Aorta (tissue), 5 donors: ENCODE data around the gene COA1. TPM values are rescaled to one million over a fixed set of nuclear protein-coding genes. Genes with fewer than 3 reads are reported as not detected.
A peak's percentile ranks its signal among the peaks of the same experiment; 100 is the strongest.
"Not testable (repeated sequence)": the region's sequence is repeated elsewhere in the genome, so short reads cannot be mapped to it uniquely, and the experiment has no call there.

Experiments used
- ATAC-seq: fragments of 200-7000 bp; cut with Tn5 transposase; one replicate; pipeline ENCODE4 v1.9.1; 2022; ENCODE audit warnings: moderate library complexity; ENCODE audit not compliant: low FRiP score
- DNase-seq, 2 donors: peaks; one replicate each; pipeline ENCODE4 v3.0.0-alpha.2; 2020
- H3K27ac ChIP-seq, 2 donors: one replicate each; pipeline ENCODE4 v1.5.1; 2013; ENCODE audit warnings: low read length in 2 of 2, mild to moderate bottlenecking in 2 of 2, moderate library complexity in 2 of 2, control low read depth in 1 of 2, inconsistent platforms in 1 of 2, low read depth in 1 of 2
- H3K27me3 ChIP-seq, 2 donors: one replicate each; pipeline ENCODE4 v1.6.1; 2013; ENCODE audit warnings: control low read depth in 1 of 2, low read length in 1 of 2, mild to moderate bottlenecking in 1 of 2, moderate library complexity in 1 of 2; ENCODE audit not compliant: insufficient read depth in 2 of 2, control insufficient read depth in 1 of 2
- H3K36me3 ChIP-seq, 2 donors: one replicate each; pipeline ENCODE4 v1.6.1; 2013; ENCODE audit warnings: control low read depth in 1 of 2, low read length in 1 of 2, mild to moderate bottlenecking in 1 of 2; ENCODE audit not compliant: insufficient read depth in 2 of 2, control insufficient read depth in 1 of 2
- H3K4me1 ChIP-seq, 2 donors: one replicate each; pipeline ENCODE4 v1.6.1; 2013; ENCODE audit warnings: low read length in 2 of 2, control low read depth in 1 of 2, mild to moderate bottlenecking in 1 of 2, moderate library complexity in 1 of 2; ENCODE audit not compliant: insufficient read depth in 2 of 2, control insufficient read depth in 1 of 2
- H3K4me3 ChIP-seq, 2 donors: one replicate each; pipeline ENCODE4 v1.5.1; 2013; ENCODE audit warnings: low read length in 2 of 2, control low read depth in 1 of 2, mild to moderate bottlenecking in 1 of 2
- H3K9me3 ChIP-seq: one replicate; pipeline ENCODE4 v1.6.1; 2013; ENCODE audit warnings: mild to moderate bottlenecking, low read length; ENCODE audit not compliant: control insufficient read depth
- WGBS, 2 donors: extraction: QIAGEN DNeasy Blood & Tissue Kit; methylation state at CpG; one replicate each; pipeline ENCODE4 v1.1.7; 2013; 5-methylcytosine and 5-hydroxymethylcytosine counted together
- intact Hi-C, 2 donors: fragments of 100-400 bp; cut with DNase I; formaldehyde crosslinking; loops; one replicate each; pipeline versions ENCODE4 v1.14.2 to v1.15.0; 2022
- long read RNA-seq, 2 donors: library from polyadenylated mRNA; unstranded; transcript quantifications; one replicate each; pipeline ENCODE4 v2.0.0, GENCODE V29; 2020 to 2021
- polyA plus RNA-seq, 2 donors: library from polyadenylated mRNA; stranded (reverse); fragments of 200-250 nt; gene quantifications; one replicate each; pipeline ENCODE4 v1.2.3, GENCODE V29; 2013
- total RNA-seq, 2 donors: library from RNA; stranded (reverse); fragmentation: NEBNext Ultra II Directional; extraction: Animal tissue kit (Norgen Biotek cat#: 25700); gene quantifications; one replicate each; pipeline ENCODE4 v1.2.1, GENCODE V29; 2021
- donor health status: healthy with polysubstance abuse.
- donor health status: Bipolar disorder and iron deficiency.
- donor health status: DM: no; HTN: no; CAD: no.
- donor health status: DM: no; HTN: no; CAD: no.
- donor health status: DM: yes; HTN: yes; CAD: no.

The COA1 gene, protein sequence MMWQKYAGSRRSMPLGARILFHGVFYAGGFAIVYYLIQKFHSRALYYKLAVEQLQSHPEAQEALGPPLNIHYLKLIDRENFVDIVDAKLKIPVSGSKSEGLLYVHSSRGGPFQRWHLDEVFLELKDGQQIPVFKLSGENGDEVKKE
- total RNA-seq (10 to 100 TPM; 36.5 to 55.6 TPM), polyA plus RNA-seq (10 to 100 TPM; 47.5 to 57.2 TPM)
- long read RNA-seq, donor 1, partial matches to known transcripts = 10 of 29 reads
- long read RNA-seq, donor 1, other reads (novel, unspliced or antisense) = 15 of 29 reads
- long read RNA-seq, donor 2, partial matches to known transcripts = 3 of 17 reads
- long read RNA-seq, donor 2, other reads (novel, unspliced or antisense) = 11 of 17 reads

DNA sequence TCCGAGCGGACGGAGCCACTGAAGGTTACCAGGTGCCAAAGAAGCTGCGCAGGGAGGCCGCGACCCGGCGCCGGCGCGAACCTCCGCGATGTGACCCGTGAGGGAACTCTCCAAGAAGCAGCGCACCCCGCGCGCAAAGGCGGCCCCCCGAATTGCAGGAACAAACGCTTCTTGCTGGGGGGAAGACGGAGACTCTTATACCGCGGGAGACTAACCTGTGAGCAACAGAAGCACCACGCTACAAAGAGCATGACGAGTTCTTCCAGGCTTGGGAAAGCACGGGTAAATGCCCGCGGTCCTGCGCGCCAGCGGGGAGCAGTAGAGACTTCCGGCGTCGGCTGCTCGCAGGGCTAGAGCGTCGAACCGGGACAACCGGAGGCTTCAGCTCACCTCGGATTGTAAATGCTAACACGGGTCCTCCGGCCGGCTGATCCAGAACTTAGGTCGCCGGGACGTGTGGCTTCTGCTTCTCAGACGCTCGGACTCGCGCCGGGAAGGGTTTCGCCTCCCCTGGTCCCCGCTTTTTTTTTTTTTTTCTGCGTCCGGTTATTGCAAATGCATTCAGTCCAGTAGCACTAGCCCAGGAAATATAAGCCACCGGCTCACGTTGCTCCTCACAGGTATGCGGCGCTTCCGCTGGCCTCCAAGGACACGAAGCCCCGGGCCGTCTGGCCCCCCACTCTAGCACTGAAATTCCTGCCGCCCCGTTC is at the start of gene COA1:
TSS of gene COA1 (minus strand) at position 310 of the 710 bp plus-strand sequence. CDS start 80,909 bp downstream, outside the sequence.
- DNase-seq = peak; percentile 90 to 95
- intact Hi-C loops = loop anchor here in 1 of 2 donors (10.0 kb wide), 1 partner anchor 795 kb away; the partner anchor contains the start of genes MRPL32 and PSMA2

DNA sequence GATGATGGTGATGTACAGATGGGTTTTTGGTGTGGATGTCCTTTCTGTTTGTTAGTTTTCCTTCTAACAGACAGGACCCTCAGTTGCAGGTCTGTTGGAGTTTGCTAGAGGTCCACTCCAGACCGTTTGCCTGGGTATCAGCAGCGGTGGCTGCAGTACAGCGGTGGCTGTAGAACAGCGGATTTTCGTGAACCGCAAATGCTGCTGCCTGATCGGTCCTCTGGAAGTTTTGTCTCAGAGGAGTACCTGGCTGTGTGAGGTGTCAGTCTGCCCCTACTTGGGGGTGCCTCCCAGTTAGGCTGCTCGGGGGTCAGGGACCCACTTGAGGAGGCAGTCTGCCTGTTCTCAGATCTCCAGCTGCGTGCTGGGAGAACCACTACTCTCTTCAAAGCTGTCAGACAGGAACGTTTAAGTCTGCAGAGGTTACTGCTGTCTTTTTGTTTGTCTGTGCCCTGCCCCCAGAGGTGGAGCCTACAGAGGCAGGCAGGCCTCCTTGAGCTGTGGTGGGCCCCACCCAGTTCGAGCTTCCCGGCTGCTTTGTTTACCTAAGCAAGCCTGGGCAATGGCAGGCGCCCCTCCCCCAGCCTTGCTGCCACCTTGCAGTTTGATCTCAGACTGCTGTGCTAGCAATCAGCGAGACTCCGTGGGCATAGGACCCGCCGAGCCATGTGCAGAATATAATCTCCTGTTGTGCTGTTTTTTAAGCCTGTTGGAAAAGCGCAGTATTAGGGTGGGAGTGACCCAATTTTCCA is 49.1 kb upstream of the COA1 start:
- H3K27ac ChIP-seq, H3K4me1 ChIP-seq, intact Hi-C loops, H3K36me3 ChIP-seq, H3K4me3 ChIP-seq, H3K9me3 ChIP-seq, H3K27me3 ChIP-seq, ATAC-seq, DNase-seq: not testable (repeated sequence)
- 93 to 96% methylated on average over 15 of the region's 18 CpGs for WGBS, 2 donors

More for the DNA sequence above, at the start of gene COA1:
- Histone ChIP-seq H3K4me1 (peaks cover 0 to 2% of the 10 kb centered on the region in 2 donors), H3K9me3 (no peaks in the 10 kb centered on the region), H3K36me3 (no peaks in the 10 kb centered on the region), H3K4me3 (peak within 1 kb of the TSS; percentile 89 to 90), H3K27me3 (no peaks in the 10 kb centered on the region), H3K27ac (peak within 1 kb of the TSS; percentile 48 to 83)
- 0 to 1% methylated on average over 66 of the region's 66 CpGs for WGBS, 2 donors
- ATAC-seq = peak; percentile 97

DNA sequence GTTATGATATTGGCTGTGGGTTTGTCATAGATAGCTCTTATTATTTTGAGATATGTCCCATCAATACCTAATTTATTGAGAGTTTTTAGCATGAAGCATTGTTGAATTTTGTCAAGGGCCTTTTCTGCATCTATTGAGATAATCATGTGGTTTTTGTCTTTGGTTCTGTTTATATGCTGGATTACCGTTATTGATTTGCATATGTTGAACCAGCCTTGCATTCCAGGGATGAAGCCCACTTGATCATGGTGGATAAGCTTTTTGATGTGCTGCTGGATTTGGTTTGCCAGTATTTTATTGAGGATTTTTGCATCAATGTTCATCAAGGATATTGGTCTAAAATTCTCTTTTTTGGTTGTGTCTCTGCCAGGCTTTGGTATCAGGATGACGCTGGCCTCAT is 45.9 kb upstream of the COA1 start:
- 98 to 99% methylated on average over 2 of the region's 2 CpGs for WGBS, 2 donors
- H3K4me1 ChIP-seq, ATAC-seq, intact Hi-C loops, H3K27me3 ChIP-seq, H3K27ac ChIP-seq, H3K4me3 ChIP-seq, DNase-seq, H3K9me3 ChIP-seq: not testable (repeated sequence)
- peaks cover 0 to 11% of the 10 kb centered on the region in 2 donors for H3K36me3 ChIP-seq

GRCh38 chr7:43773268-43773667 is 43.9 kb upstream of the COA1 start:
- DNase-seq, H3K4me3 ChIP-seq, H3K9me3 ChIP-seq, H3K27me3 ChIP-seq, H3K4me1 ChIP-seq, H3K27ac ChIP-seq, ATAC-seq, intact Hi-C loops: not testable (repeated sequence)
- H3K36me3 ChIP-seq = peaks cover 0 to 11% of the 10 kb centered on the region in 2 donors
- WGBS, 2 donors = 97 to 100% methylated on average over 4 of the region's 6 CpGs

DNA sequence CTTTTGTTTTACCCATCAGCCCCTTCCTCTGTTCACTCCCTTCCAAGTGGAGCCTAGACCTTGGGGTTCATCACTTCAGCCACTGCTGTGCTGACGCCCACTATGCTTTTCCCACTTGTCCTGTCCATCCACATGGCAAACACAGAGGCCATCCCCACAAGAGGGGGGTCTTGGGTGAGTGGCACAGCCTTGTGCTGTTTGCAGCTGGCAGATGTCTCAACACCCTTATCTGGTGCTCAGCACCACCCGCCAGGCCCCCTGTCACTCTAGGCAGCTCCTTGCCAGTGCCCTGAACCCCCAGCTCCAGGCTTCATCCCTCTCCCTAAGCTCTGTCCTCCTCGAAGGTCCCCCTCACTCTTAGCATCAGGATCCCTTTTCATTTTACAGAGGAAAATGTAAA is 42.2 kb upstream of the COA1 start:
- Histone ChIP-seq H3K36me3 (peaks cover 0 to 11% of the 10 kb centered on the region in 2 donors), H3K4me3 (no peak overlapping the region), H3K4me1 (no peaks in the 10 kb centered on the region), H3K27me3 (no peaks in the 10 kb centered on the region), H3K27ac (no peak overlapping the region), H3K9me3 (no peaks in the 10 kb centered on the region)
- intact Hi-C loops = no loop called here
- ATAC-seq (no peak), DNase-seq (no peak)
- WGBS, 2 donors = 75 to 76% methylated on average over 3 of the region's 3 CpGs

GRCh38 chr7:43771128-43771527 is 41.8 kb upstream of the COA1 start:
- DNase-seq (no peak), ATAC-seq (no peak)
- Histone ChIP-seq H3K36me3 (peaks cover 0 to 11% of the 10 kb centered on the region in 2 donors), H3K9me3 (no peaks in the 10 kb centered on the region), H3K27me3 (no peaks in the 10 kb centered on the region), H3K4me1 (no peaks in the 10 kb centered on the region), H3K27ac (no peak overlapping the region), H3K4me3 (no peak overlapping the region)
- intact Hi-C loops = no loop called here
- 62 to 71% methylated on average over 3 of the region's 3 CpGs for WGBS, 2 donors

- no peak overlapping the region for H3K4me3 ChIP-seq
- H3K4me1 ChIP-seq = no peaks in the 10 kb centered on the region
- ATAC-seq (no peak), DNase-seq (no peak)
- no peaks in the 10 kb centered on the region for H3K9me3 ChIP-seq
- H3K27ac ChIP-seq = no peak overlapping the region
- H3K27me3 ChIP-seq = no peaks in the 10 kb centered on the region
- intact Hi-C loops = no loop called here
- 78 to 80% methylated on average over 10 of the region's 10 CpGs for WGBS, 2 donors
- peaks cover 0 to 11% of the 10 kb centered on the region in 2 donors for H3K36me3 ChIP-seq
Measured at GRCh38 chr7:43769791-43770465, 40.6 kb upstream of the COA1 start.

DNA sequence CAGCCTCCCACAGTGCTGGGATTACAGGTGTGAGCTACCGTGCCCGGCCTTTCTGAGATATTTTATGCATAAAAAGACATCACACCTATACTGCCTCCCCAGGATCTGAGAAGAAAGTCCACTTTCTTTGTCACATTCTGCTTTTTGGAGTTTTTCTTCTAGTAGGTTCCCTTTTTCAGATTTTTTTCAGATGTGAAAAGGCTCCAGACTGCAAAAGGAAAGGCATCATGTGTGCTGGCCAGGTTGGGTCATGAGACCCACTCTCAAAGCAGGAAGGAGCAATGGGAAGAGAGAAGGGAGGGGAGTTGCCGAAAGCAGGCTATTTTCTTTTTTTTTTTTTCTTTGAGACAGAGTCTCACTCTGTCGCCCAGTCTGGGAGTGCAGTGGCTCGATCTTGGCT is 40.0 kb upstream of the COA1 start:
- intact Hi-C loops = no loop called here
- ATAC-seq = no peak
- peaks cover 0 to 11% of the 10 kb centered on the region in 2 donors for H3K36me3 ChIP-seq
- no peaks in the 10 kb centered on the region for H3K4me1 ChIP-seq
- WGBS, 2 donors = 95 to 99% methylated on average over 4 to 5 of the region's 5 CpGs
- H3K9me3 ChIP-seq = no peaks in the 10 kb centered on the region
- H3K27me3 ChIP-seq = no peaks in the 10 kb centered on the region
- H3K4me3 ChIP-seq = no peak overlapping the region
- no peak for DNase-seq
- no peak overlapping the region for H3K27ac ChIP-seq
